COR-L47 (cell line): Measurements from ENCODE around the gene PLXNA1.

ENCODE experiments used
- DNase-seq: peaks from one replicate; lab custom pipeline; 2025; lab: John Stamatoyannopoulos, UW

The PLXNA1 gene

DNA sequence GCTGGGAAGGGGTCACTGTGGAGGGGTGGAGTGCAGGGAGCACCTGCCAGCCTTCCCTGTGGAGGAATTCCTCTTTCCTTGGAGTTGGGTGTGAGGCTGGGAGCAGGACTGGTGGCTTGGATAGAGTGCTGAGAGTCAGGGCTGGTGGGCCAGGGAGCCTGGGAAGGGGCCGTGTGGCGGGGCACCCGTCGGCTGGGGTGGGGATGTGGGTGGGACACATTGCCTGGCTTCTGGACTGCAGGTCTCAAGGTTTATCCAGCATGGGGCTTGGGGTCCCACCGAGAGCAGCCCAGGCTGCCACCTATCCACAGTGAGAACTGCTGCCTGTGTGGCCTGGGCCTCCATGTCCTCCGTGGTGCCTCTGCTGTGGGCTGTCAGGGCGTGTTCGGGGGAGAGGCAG, 4.7 kb downstream of the PLXNA1 start:
- no peak for DNase-seq

DNA sequence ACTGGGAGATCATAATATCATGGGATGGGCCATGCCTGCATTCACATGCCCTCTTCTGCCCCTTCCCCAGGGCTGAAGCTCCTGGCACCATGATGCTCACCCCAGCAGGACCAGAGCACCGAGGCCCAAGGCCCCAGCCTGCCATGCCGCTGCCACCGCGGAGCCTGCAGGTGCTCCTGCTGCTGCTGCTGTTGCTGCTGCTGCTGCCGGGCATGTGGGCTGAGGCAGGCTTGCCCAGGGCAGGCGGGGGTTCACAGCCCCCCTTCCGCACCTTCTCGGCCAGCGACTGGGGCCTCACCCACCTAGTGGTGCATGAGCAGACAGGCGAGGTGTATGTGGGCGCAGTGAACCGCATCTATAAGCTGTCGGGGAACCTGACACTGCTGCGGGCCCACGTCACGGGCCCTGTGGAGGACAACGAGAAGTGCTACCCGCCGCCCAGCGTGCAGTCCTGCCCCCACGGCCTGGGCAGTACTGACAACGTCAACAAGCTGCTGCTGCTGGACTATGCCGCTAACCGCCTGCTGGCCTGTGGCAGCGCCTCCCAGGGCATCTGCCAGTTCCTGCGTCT, 5.6 kb downstream of the PLXNA1 start:
- DNase-seq: no peak

DNA sequence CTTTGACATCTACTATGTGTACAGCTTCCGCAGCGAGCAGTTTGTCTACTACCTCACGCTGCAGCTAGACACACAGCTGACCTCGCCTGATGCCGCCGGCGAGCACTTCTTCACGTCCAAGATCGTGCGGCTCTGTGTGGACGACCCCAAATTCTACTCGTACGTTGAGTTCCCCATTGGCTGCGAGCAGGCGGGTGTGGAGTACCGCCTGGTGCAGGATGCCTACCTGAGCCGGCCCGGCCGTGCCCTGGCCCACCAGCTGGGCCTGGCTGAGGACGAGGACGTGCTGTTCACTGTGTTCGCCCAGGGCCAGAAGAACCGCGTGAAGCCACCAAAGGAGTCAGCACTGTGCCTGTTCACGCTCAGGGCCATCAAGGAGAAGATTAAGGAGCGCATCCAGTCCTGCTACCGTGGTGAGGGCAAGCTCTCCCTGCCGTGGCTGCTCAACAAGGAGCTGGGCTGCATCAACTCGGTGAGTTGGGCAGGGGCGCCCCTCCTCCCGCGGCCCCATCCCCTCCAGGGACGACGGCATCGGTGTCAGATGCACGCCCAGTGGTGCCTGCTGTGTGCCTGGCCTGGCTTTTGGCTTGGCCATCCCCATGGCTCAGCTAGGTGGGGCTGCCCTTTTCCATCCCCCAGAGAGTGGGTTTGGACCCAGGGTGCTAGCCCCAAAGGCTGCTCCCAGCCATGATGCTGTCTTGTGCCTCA, 6.6 kb downstream of the PLXNA1 start:
- no peak for DNase-seq

DNA sequence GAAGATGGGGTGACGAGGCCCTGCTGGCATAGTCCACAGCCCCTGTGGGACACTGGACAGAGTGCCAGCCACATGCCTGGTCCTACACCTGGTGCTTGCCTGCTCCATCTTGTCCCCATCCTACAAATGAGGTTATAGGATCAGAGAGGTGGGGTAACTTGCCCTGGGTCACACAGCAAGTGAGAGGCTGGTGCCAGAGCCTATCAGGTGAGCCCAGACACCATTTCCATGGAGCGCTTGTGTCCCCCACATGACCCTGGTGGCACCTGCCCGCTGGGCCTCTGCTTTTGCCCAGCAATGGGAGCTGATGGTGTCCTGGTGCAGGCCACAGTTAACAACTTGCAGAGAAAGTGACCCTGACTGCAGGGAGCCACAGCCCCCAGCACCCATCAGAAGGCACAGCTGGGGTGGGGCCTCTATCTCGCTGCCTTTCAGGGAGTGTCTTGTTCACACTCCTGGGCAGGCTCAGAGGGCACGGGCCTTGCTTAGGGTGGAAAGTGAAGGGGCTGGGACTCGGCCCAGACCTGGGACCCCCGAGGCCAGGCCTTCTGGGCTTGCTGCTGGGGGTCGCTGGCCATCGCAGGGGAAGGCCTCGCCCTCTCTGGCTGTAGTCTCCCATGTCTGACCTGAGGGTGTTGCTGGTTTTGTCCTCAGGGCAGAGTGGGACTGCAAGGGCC, 7.2 kb downstream of the PLXNA1 start:
- DNase-seq: no peak

DNA sequence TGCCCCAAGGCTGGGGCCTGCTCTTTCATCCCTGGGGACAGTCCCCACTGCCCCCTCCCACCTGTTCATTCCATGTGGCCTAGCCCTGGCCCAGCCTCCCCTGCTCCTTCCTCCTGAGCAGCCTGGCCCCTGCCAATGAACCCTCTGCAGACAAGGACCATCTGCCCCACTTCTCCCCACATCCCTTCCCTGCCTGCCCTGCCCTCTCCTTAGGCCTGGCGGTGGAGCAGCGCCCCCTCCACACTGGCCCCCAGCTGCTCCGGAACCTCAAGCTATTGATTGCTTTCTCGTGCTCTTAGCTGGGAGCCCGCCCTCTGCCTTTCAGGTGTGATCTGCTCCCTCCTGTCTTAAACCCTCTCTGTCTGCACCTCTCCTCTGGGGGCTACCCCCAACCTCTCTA, 8.0 kb downstream of the PLXNA1 start:
- no peak for DNase-seq

DNA sequence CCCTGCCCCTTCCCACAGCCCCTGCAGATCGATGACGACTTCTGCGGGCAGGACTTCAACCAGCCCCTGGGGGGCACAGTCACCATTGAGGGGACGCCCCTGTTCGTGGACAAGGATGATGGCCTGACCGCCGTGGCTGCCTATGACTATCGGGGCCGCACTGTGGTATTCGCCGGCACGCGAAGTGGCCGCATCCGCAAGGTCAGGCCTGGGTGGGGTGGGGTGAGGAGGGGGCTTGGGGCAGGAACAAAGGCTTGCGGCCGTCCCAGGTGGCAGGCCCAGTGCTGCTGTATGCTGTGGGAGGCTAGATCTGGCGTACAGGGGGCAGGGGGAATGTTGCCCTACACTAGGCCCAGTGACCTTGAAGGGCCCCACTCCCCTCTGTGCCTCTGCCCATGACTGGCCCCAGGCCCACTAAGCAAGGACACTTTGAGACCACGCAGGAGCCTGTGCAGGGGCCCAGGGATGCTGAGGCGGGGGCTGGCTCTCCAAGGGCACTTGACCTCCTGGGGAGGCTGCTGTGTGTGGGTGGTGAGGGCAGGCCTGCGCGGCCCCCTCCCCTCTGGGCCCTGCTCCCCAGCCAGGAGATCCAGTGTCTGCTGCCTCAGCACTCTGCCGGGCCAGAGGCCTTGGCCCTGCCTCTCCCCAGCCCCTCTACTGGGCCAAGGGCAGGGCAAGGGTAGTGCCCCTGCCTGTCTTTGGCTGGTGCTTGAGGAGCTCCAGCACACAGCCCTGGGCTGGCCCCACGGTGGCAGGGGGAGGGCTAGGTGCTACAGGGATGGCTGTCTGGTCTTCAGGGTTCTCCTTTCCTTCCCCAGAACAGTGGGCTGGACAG, 8.7 kb downstream of the PLXNA1 start:
- DNase-seq: no peak

DNA sequence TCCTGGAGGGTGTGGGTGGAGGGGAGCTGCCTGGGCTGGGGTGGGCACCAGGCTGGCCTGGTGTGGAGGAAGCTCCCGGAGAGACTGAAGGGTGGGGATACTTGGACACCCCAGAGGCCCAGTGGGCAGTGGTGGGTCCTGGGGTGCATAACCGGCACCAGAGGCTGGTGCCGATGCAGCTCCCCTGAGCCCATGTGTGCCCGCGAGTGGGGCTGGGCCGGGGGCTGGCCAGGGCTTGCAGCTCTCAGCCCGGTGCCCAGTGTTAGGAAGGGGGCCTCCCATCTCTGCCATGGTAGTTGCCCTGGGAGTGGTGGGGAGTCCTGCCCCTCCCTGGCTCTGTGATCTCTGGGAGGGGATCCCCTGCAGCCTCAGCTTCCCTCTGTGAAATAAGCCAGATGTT, 9.3 kb downstream of the PLXNA1 start:
- no peak for DNase-seq

DNA sequence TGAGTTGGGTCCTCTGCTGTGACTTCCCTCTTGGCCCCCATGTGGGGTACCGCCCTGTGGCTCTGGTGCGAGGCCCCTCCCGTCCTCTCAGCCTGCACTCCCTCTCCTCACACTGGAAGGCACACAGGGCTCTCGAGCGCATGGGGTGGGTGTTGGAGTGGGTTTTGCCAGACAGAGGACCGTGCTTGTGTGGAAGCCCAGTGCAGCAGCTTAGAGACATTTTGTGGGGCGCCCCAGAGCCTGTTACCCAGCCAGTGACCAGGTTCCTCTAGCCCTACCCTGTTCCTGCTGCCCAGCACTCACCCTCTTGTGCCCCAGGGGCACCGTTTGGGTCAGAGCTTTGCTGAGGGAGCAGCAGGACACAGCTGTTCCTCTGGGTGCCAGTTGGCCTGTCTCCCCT, 9.9 kb downstream of the PLXNA1 start:
- DNase-seq: no peak

DNA sequence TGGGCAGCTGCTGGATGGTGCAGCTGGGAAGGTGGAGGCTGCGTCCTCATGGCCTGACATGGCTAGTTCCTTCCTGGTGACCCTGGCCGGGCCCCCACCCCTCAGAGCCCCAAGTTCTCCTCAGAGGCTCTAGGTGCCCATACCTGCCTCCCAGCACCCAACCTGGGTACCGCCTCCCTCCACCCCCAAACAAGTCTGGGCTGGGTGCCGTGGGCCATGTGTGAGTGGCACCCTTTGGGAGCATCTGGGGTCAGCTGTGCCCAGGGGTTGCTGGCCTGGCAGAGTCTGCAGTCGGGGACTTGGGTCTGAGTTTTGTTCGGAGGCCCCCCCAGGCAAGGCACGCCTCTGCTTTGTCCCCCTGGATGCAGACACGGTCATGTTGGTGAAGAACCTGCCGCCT, 10.5 kb downstream of the PLXNA1 start:
- DNase-seq: no peak

DNA sequence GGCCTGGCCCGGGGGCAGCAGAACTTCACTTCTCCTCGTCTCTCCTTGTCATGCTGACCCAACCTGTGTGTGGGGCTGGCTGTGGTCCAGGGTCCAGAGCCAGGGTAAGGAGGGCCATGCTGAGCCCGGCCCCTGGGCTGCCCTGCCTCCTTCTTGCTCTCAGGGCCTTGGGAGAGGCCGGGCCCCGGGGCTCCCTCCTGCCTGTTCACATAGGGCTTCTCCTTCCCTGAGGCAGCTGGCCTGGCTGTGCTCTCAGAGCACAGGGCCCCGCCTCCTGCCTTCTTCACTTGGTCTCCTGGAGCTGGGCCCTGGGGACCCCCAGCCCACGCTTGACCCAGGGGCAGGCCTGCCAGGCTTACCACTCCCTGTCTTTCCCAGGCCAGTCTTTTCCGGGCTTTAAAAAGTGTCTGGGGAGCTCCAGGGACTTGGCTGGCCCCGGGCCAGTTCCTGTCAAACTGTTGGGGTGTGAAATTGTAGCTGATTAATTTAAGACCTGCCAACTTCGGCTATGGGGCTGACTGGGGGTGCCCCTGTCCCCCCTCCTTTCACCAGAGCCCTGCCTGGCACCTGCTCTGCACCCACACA, 11.8 kb downstream of the PLXNA1 start:
- no peak for DNase-seq

DNA sequence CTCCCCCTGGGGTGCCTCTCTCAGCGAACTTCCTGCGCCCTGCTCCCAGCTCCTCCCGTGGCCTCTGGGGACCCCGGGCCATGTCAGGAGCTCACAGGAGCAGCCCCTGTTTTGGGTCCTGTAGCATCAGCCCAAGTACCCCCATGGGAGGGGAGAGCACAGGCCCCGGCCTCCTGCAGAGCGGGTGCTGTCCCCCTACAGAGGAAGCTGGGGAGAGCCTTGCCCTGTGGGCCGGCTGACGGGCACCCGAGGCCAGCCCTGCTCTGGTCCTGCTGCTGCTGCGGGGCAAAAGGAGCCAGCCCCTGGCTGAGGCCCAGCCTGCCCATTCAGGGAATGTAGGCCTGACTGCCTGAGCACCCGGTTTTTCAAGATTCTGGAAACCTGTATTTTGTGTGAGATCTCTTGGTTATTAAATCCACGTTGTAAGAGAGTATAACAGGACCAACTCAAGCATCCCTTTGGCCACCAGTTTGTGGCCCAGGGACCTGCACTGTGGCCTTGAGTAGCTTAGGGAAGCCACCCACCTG, 12.4 kb downstream of the PLXNA1 start:
- no peak for DNase-seq

DNA sequence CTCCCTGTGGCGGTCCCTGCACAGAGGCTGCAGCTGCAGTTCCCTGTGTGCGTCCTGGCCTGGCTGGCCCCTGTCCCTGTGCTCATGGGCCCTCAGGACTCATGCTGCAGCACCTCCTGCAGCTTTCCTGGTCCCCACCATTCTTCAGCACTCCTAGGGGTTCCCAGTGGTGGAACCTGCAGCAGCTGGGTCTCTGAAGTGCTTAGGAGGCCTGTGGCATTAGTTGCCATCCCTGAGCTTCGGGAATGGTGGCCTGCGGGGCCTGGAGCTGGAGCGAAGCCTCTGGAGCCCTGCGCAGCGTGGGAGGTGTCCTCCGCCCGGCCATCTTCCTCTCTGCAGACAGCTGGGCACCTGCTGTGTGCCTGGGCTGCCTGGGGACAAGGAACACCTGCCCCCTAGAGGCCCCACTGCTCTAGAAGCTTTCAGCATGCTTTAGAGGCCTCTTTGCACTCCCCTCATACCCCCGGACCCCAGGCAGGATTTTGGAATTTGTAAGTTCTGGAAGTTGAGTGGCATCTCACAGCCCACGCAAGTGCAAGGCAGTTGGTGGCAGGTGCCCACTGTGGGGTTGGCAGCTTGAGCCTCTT, 13.1 kb downstream of the PLXNA1 start:
- peak; percentile 13 for DNase-seq

DNA sequence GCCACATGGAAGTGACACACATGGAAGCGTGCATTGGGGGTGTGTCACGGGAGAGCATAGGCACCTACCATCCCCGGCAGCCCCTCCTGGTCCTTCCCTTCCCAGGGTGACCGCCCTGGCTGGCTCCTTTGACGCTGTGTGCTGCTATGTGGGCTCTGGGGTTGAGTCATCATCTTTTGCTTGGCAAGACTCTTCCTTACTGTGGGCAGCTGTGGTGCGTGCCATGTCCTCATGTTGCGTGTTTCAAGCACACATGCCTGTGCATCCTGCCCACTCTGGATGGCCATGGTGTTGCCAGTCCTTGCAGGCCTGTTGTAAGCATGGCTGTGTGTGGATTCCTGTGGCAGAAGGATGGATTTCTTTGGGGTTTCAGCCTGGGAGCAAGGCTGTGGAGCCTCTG, 14.0 kb downstream of the PLXNA1 start:
- no peak for DNase-seq

DNA sequence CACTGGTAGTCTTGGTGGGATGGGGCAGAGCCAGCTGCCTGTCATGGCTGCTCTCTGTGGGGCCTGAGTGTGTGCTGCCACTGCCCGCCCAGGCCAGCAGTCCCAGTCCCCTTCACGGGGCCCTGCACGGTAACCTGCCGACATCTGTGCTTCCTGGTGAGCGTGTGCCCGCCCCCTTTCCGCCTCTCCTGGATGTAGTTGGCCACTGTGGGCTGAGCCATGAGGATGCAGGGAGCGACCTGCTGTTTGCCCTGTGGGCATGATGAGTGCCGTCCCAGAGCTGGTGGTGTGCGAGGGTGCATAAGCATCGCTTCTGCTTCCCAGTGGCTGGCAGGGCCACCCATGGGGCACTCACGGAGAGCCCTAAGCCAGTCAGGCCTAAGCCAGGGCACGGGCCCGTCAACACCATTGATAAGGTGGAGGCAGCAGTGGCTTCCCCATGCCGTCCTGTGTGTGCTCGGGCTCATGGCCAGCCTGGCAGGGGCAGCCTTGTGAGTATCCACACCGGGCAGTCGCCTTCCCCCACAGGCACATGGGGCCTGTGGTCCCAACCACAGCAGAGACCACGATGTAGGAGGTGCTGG, 14.6 kb downstream of the PLXNA1 start:
- DNase-seq: no peak

DNA sequence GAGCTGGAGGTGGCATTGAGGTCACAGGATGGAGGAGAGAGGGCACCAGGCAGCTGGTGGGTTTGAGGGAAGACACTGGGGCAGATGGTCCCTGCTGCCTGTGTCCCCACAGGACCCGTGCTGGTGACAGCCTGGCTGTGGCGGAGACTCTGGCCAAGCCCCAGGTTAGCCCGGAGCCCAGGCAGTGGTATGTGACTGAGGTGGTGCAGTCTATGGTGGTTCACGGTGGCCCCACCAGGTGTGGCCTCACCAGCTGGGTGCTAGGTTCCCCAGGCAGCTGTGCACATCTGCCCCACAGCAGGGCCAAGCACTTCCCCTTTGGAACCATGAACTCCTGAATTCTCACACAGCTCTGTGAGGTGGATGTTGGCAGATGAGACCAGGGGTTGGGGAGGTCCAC, 15.4 kb downstream of the PLXNA1 start:
- DNase-seq: peak; percentile 67

DNA sequence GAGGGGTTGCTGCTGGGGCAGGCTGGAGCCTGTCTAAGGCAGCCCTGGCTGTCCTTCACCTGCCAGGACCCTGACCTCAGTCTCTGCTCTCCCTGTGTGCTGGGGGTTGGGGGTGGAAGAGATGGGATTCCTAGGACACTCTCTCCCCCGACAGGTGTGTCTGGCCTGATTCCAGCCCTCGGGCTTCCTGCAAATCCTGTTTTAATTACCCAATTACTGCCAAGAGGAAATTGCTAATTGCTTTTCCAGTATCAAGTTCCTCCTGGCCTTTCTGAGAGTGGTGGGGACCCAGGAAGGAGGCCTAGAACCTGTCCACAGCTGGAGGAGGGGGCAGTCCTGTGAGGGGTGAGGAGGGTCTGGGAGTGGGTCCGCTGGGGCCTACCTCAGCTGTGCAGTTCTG, 15.8 kb downstream of the PLXNA1 start:
- DNase-seq: peak; percentile 95

DNA sequence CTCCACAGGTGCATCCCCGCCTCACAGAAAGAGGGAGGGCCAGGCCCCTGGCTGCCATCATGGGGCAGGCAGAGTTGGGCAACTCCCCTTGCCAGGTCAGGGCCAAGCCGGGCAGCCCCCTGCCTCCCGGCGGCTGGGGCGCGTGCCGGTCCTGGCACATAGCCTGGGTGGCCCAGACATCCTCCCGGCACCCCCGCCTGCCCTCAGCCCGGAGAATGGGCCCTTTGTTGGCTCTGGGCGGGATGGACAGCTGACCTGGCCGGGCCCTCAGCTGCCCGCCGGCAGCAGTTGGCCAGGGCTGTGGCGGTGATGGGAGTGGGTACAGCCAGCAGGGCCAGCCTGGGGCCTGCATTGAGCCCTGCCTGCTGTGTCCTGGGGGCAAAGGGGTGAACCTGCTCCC, 16.5 kb downstream of the PLXNA1 start:
- no peak for DNase-seq

DNA sequence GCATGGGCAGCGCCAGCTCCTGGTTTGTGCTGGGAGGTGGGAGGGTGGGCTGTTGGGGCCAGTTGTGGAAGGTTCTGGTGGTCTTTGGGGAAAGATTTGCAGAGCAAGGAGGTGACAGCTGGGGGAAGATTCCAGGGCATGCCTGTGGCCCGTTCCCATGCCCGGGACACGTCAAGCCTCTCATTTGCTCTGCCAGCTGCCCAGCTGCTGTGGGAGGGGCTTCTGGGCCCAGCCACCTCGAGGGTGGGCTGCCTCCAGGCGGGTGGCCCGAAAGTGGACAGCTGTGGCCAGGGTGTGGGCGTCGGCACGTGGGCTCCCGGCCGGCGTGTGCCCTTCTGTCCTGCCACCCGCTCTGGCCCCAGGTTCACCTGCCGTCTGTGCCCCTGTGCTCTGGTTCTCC, 17.2 kb downstream of the PLXNA1 start:
- no peak for DNase-seq

DNA sequence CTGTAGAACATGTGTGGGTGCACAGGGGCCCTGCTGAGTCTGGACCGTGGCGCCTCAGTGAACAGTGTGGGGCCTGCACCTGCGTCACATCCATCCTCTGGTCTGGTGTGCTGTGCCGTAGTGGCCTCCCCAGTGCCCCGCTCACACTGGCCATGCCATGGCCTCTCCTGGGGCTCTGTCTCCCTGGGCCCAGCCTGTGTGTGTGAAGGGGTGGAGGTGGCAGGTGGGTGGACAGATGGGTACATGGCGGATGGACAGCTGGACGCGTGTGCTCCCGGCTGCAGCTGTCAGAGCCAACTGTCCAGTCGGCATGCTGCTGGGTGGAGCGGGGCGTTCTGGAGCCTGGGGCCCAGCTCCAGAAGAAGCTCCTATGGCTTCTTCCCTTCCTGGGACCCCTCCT, 17.8 kb downstream of the PLXNA1 start:
- DNase-seq: no peak

DNA sequence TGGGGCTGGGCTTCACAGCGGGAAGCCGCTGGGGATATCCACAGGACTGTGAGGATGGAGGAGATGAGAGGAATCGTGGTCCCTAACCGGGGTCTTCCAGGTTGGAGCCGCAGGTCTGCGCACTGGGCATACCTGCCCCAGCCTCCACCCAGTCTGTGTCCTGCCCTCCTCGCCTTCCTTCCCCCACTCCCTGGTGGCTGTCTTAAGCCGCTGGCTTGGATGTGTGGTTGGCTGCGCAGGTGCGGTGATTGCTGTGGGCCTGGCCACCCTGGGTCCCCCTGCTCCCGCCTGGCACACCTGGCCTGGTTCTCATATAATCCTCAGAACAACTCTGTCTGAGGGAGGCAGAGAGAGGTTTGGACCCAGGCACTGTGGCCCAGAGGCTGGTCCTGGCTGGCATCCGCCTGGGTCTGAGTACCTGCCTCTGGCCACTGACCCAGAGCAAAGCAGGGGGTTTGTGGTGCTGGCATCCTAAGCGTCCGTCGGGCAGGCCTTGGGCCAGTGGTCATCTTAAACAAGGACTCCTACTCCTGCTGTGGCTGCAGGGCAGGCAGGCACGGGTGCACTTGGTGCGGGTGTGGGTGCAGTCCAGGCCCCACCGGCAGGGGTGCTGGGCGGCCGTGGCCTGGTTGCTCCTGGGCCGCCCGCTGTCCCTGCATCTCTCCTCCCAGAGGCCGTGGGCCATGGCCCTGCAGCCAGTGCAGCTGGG, 18.7 kb downstream of the PLXNA1 start:
- DNase-seq: no peak
